GM12878 (cell line): ENCODE results near the gene RAD51B. TPM values are rescaled to one million over a fixed set of nuclear protein-coding genes. Genes with fewer than 3 reads are reported as not detected.
A peak's percentile ranks its signal among the peaks of the same experiment; 100 is the strongest.

Experiments used
- ATF7 ChIP-seq: fragments of 450-650 bp; IDR thresholded peaks from 2 replicates; pipeline ENCODE4 v1.6.1; 2016; ENCODE audit warnings: low read depth, mild to moderate bottlenecking
- BACH1 ChIP-seq: fragments of 450-650 bp; IDR thresholded peaks from 2 replicates; pipeline ENCODE4 v1.6.1; 2017; ENCODE audit warnings: mild to moderate bottlenecking, borderline replicate concordance
- CBFB ChIP-seq: IDR thresholded peaks from 2 replicates; pipeline ENCODE4 v1.6.1; 2016; ENCODE audit warnings: antibody characterized with exemption, low read depth
- CHD2 ChIP-seq: IDR thresholded peaks from 2 replicates; pipeline ENCODE4 v1.6.1; 2011; ENCODE audit warnings: low read depth, low read length, improper control_type of control experiment, borderline replicate concordance
- EED ChIP-seq: sonication (generic); IDR thresholded peaks from 2 replicates; pipeline ENCODE4 v1.6.1; 2016; ENCODE audit warnings: antibody characterized with exemption, low read depth
- EGR1 ChIP-seq, 2 experiments: IDR thresholded peaks; 1 replicate in 1 of 2; 2 replicates in 1 of 2; pipeline ENCODE4 v1.6.1; 2011 to 2012; ENCODE audit warnings: low read depth in 2 of 2, low read length in 2 of 2, borderline replicate concordance in 1 of 2, mild to moderate bottlenecking in 1 of 2, moderate library complexity in 1 of 2
- ETV6 ChIP-seq, 2 experiments: fragments of 450-650 bp in 1 of 2; IDR thresholded peaks in 1 of 2; conservative IDR thresholded peaks in 1 of 2; 2 replicates each; pipeline ENCODE4 v1.6.1; 2014; ENCODE audit warnings: antibody characterized with exemption in 1 of 2, borderline replicate concordance in 1 of 2, low read depth in 1 of 2, mild to moderate bottlenecking in 1 of 2, moderate library complexity in 1 of 2
- IKZF2 ChIP-seq, 2 experiments: fragments of 450-650 bp; IDR thresholded peaks; 2 replicates each; pipeline ENCODE4 v1.6.1; 2017; ENCODE audit warnings: mild to moderate bottlenecking in 2 of 2, moderate library complexity in 2 of 2
- IRF4 ChIP-seq: IDR thresholded peaks from 2 replicates; pipeline ENCODE4 v1.6.1; 2011; ENCODE audit warnings: low read depth, low read length
- JUNB ChIP-seq: IDR thresholded peaks from 2 replicates; pipeline ENCODE4 v1.6.1; 2016; ENCODE audit warnings: antibody characterized with exemption, mild to moderate bottlenecking
- NBN ChIP-seq: fragments of 450-650 bp; IDR thresholded peaks from 2 replicates; pipeline ENCODE4 v1.6.1; 2016
- RCOR1 ChIP-seq: conservative IDR thresholded peaks from 2 replicates; pipeline ENCODE4 v1.6.1; 2012; ENCODE audit warnings: low read depth, low read length, improper control_type of control experiment
- RELA ChIP-seq: fragments of 450-650 bp; IDR thresholded peaks from 2 replicates; pipeline ENCODE4 v1.8.0; 2014; ENCODE audit warnings: borderline replicate concordance; ENCODE audit not compliant: partially characterized antibody
- RUNX3 ChIP-seq: IDR thresholded peaks from 2 replicates; pipeline ENCODE4 v1.6.1; 2012; ENCODE audit warnings: low read length, inconsistent platforms
- SMC3 ChIP-seq: IDR thresholded peaks from 2 replicates; pipeline ENCODE4 v1.6.1; 2011; ENCODE audit warnings: low read length, improper control_type of control experiment, borderline replicate concordance
- SREBF1 ChIP-seq: IDR thresholded peaks from 2 replicates; pipeline ENCODE4 v1.6.1; 2012; ENCODE audit warnings: mild to moderate bottlenecking, low read length
- ZNF274 ChIP-seq: IDR thresholded peaks from one replicate; pipeline ENCODE4 v1.8.0; 2011; ENCODE audit not compliant: insufficient read length, insufficient read depth
- polyA plus RNA-seq, 11 experiments: library from polyadenylated mRNA; depleted of rRNA in 4 of 11; unstranded in 6 of 11; stranded (reverse) in 5 of 11; fragments of >200 nt; fragmentation: Nextera tagmentation in 4 of 11; fragmentation: Illumina TruSeq in 1 of 11; extraction: Ambion mirVana in 4 of 11; extraction: Trizol in 1 of 11; gene quantifications; 1 replicate in 1 of 11; 2 replicates in 10 of 11; pipeline versions ENCODE4 v1.2.1 to v1.2.3, GENCODE V29; 2011 to 2016; ENCODE audit warnings: inconsistent platforms in 2 of 11, missing spikeins in 2 of 11, low read depth in 1 of 11
- total RNA-seq, 4 experiments: library from RNA; depleted of rRNA in 3 of 4; stranded (reverse); fragments of >200 nt in 3 of 4; fragmentation: Illumina TruSeq in 1 of 4; extraction: Trizol in 1 of 4; gene quantifications; 2 replicates each; pipeline versions ENCODE4 v1.2.1 to v1.2.3, GENCODE V29; 2013 to 2021
- TF ChIP-seq, protein P1 (sequence below): IDR thresholded peaks from 2 replicates; pipeline ENCODE4 v1.6.1; 2012; ENCODE audit warnings: mild to moderate bottlenecking, low read depth, low read length
- TF ChIP-seq, protein P2 (sequence below): IDR thresholded peaks from 2 replicates; pipeline ENCODE4 v1.6.1; 2011; ENCODE audit warnings: mild to moderate bottlenecking, low read depth, low read length, moderate library complexity; ENCODE audit not compliant: insufficient replicate concordance
- TF ChIP-seq, protein P3 (sequence below): IDR thresholded peaks from 2 replicates; pipeline ENCODE4 v1.6.1; 2011; ENCODE audit warnings: low read depth, mild to moderate bottlenecking, low read length, moderate library complexity, borderline replicate concordance; ENCODE audit errors: extremely low read depth
- TF ChIP-seq, protein P4 (sequence below): fragments of 450-650 bp; IDR thresholded peaks from 2 replicates; pipeline ENCODE4 v1.6.1; 2017; ENCODE audit warnings: mild to moderate bottlenecking, moderate library complexity

The RAD51B gene
- total and polyA plus RNA-seq, 10 of the 15 experiments (the other 5 are each of a cell fraction or from before 2014, with no cell fraction given): 9.8 to 26.8 (median 21.3) TPM

DNA sequence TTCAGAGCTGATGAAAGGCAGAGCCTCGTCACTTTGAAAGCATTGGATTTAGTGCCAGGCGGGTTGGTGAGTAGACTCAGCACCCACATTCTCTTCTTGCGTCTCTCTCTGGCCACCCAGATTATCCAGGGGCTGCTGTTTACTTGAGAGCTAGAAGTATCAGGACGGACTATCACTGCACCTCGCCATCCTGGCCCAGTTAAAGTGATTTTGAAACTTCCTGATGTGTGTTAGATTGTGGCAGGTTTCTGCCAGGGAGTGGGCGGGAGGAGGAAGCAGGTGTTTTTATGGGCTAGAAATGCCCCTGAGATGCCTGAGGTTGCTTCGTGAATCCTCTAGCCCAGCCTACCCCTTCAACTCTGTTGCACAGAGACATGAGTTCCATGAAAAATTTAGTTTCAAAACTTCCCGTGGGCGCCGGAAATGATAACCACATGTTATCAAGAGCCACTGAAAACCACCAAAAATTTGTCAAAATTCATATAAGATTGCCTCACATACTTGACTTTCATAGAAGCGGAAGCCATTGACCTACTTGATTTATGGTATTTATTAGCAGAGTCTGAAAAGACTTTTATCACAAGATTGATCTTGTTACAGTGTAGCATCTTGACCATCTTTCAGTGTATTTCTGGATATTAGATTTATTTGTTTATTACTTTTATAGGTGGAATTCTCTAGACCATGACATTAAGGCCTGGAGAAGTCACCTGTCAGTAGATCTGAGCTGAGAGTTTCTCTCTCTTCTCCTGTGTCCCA, 466.0 kb downstream of the RAD51B start (continued):
- TF ChIP-seq, protein P1, sequence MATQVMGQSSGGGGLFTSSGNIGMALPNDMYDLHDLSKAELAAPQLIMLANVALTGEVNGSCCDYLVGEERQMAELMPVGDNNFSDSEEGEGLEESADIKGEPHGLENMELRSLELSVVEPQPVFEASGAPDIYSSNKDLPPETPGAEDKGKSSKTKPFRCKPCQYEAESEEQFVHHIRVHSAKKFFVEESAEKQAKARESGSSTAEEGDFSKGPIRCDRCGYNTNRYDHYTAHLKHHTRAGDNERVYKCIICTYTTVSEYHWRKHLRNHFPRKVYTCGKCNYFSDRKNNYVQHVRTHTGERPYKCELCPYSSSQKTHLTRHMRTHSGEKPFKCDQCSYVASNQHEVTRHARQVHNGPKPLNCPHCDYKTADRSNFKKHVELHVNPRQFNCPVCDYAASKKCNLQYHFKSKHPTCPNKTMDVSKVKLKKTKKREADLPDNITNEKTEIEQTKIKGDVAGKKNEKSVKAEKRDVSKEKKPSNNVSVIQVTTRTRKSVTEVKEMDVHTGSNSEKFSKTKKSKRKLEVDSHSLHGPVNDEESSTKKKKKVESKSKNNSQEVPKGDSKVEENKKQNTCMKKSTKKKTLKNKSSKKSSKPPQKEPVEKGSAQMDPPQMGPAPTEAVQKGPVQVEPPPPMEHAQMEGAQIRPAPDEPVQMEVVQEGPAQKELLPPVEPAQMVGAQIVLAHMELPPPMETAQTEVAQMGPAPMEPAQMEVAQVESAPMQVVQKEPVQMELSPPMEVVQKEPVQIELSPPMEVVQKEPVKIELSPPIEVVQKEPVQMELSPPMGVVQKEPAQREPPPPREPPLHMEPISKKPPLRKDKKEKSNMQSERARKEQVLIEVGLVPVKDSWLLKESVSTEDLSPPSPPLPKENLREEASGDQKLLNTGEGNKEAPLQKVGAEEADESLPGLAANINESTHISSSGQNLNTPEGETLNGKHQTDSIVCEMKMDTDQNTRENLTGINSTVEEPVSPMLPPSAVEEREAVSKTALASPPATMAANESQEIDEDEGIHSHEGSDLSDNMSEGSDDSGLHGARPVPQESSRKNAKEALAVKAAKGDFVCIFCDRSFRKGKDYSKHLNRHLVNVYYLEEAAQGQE: 0 out of 2 replicates have a peak, but pooled peaks have one; percentile 24
- TF ChIP-seq IKZF2 (IDR thresholded peaks at IDR 0.05) (peak; percentile 85 to 89), ATF7 (peak; percentile 57), JUNB (peak; percentile 36), RELA (peak; percentile 76), CHD2 (peak; percentile 32; the same call in 1 of the 2 replicates), IRF4 (0 out of 2 replicates have a peak, but pooled peaks have one; percentile 41), CBFB (peak; percentile 66; the same call in 1 of the 2 replicates), RUNX3 (no peak), SMC3 (peak; percentile 3; the same call in 1 of the 2 replicates), SREBF1 (no peak), BACH1 (peak; percentile 55), EGR1 (IDR thresholded peaks at IDR 0.05; ENCODE audit: borderline replicate concordance in 1 of 2, low read depth in 2 of 2, low read length in 2 of 2) (peak in 1 of 2 experiments; percentile 88; a peak in 2 of 3 replicates), NBN (peak; percentile 36), EED (peak; percentile 97), RCOR1 (no peak), ZNF274 (no peak), ETV6 (conservative IDR thresholded peaks at IDR 0.05 in 1 of 2, IDR thresholded peaks at IDR 0.05 in 1 of 2; ENCODE audit: borderline replicate concordance in 1 of 2, low read depth in 1 of 2) (peak in 1 of 2 experiments; percentile 95; a peak in 2 of 4 replicates)
- TF ChIP-seq, protein P2, sequence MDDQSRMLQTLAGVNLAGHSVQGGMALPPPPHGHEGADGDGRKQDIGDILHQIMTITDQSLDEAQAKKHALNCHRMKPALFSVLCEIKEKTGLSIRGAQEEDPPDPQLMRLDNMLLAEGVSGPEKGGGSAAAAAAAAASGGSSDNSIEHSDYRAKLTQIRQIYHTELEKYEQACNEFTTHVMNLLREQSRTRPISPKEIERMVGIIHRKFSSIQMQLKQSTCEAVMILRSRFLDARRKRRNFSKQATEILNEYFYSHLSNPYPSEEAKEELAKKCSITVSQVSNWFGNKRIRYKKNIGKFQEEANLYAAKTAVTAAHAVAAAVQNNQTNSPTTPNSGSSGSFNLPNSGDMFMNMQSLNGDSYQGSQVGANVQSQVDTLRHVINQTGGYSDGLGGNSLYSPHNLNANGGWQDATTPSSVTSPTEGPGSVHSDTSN: peak; percentile 9
- TF ChIP-seq, protein P3, sequence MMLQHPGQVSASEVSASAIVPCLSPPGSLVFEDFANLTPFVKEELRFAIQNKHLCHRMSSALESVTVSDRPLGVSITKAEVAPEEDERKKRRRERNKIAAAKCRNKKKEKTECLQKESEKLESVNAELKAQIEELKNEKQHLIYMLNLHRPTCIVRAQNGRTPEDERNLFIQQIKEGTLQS: no peak
- TF ChIP-seq, protein P4, sequence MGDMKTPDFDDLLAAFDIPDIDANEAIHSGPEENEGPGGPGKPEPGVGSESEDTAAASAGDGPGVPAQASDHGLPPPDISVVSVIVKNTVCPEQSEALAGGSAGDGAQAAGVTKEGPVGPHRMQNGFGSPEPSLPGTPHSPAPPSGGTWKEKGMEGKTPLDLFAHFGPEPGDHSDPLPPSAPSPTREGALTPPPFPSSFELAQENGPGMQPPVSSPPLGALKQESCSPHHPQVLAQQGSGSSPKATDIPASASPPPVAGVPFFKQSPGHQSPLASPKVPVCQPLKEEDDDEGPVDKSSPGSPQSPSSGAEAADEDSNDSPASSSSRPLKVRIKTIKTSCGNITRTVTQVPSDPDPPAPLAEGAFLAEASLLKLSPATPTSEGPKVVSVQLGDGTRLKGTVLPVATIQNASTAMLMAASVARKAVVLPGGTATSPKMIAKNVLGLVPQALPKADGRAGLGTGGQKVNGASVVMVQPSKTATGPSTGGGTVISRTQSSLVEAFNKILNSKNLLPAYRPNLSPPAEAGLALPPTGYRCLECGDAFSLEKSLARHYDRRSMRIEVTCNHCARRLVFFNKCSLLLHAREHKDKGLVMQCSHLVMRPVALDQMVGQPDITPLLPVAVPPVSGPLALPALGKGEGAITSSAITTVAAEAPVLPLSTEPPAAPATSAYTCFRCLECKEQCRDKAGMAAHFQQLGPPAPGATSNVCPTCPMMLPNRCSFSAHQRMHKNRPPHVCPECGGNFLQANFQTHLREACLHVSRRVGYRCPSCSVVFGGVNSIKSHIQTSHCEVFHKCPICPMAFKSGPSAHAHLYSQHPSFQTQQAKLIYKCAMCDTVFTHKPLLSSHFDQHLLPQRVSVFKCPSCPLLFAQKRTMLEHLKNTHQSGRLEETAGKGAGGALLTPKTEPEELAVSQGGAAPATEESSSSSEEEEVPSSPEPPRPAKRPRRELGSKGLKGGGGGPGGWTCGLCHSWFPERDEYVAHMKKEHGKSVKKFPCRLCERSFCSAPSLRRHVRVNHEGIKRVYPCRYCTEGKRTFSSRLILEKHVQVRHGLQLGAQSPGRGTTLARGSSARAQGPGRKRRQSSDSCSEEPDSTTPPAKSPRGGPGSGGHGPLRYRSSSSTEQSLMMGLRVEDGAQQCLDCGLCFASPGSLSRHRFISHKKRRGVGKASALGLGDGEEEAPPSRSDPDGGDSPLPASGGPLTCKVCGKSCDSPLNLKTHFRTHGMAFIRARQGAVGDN: peak; percentile 92
